MM.1S (cell line): Measurements from ENCODE around the gene DGKG.

Source experiments
- EZH2 ChIP-seq: fragments of 300-600 bp; sonication (generic); optimal IDR thresholded peaks from 2 replicates; pipeline ENCODE3; 2017; ENCODE audit warnings: low read depth, mild to moderate bottlenecking, antibody characterized with exemption, low read length, mixed read lengths
- EZH2phosphoT487 ChIP-seq: fragments of 300-600 bp; sonication (generic); IDR thresholded peaks from 2 replicates; pipeline ENCODE4 v1.6.1; 2018; ENCODE audit warnings: antibody characterized with exemption, low read length
- TF ChIP-seq, protein P1 (sequence below): fragments of 300-600 bp; sonication (generic); IDR thresholded peaks from 2 replicates; pipeline ENCODE4 v1.5.1; 2016; ENCODE audit warnings: antibody characterized with exemption, low read length, mixed read lengths

GRCh38 chr3:186361762-186362536 lies at the start of gene DGKG:
- no peak for TF ChIP-seq EZH2
- TF ChIP-seq, protein P1, sequence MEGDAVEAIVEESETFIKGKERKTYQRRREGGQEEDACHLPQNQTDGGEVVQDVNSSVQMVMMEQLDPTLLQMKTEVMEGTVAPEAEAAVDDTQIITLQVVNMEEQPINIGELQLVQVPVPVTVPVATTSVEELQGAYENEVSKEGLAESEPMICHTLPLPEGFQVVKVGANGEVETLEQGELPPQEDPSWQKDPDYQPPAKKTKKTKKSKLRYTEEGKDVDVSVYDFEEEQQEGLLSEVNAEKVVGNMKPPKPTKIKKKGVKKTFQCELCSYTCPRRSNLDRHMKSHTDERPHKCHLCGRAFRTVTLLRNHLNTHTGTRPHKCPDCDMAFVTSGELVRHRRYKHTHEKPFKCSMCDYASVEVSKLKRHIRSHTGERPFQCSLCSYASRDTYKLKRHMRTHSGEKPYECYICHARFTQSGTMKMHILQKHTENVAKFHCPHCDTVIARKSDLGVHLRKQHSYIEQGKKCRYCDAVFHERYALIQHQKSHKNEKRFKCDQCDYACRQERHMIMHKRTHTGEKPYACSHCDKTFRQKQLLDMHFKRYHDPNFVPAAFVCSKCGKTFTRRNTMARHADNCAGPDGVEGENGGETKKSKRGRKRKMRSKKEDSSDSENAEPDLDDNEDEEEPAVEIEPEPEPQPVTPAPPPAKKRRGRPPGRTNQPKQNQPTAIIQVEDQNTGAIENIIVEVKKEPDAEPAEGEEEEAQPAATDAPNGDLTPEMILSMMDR: no peak
- no peak for TF ChIP-seq EZH2phosphoT487
